Neural progenitor cell (in vitro differentiated cells): ENCODE measurements around the gene IGLL5. TPM values are rescaled to one million over a fixed set of nuclear protein-coding genes. Genes with fewer than 3 reads are reported as not detected.

Experiments
- DNase-seq: peaks from one replicate; pipeline ENCODE4 v3.0.0-alpha.2; 2016; ENCODE audit warnings: low spot score
- H2AFZ ChIP-seq: fragments of 200-600 bp; sonication (generic); replicated peaks from 2 replicates; pipeline ENCODE4 v1.6.1; 2016; ENCODE audit warnings: antibody characterized with exemption
- H3F3A ChIP-seq: fragments of 200-600 bp; sonication (generic); 2 replicates; pipeline ENCODE4 v1.6.1; 2016; ENCODE audit warnings: antibody characterized with exemption, low read depth
- H3K27ac ChIP-seq: fragments of 200-600 bp; sonication (generic); 2 replicates; pipeline ENCODE4 v1.5.1; 2016; ENCODE audit warnings: mild to moderate bottlenecking
- H3K27me3 ChIP-seq: fragments of 200-600 bp; sonication (generic); 2 replicates; pipeline ENCODE4 v1.6.1; 2016; ENCODE audit warnings: mild to moderate bottlenecking, moderate library complexity
- H3K36me3 ChIP-seq: fragments of 200-600 bp; sonication (generic); 2 replicates; pipeline ENCODE4 v1.5.1; 2016
- H3K4me1 ChIP-seq: fragments of 200-600 bp; sonication (generic); 2 replicates; pipeline ENCODE4 v1.6.1; 2016; ENCODE audit warnings: mixed run types
- H3K4me2 ChIP-seq: fragments of 200-600 bp; sonication (generic); 2 replicates; pipeline ENCODE4 v1.6.1; 2016
- H3K4me3 ChIP-seq: fragments of 200-600 bp; sonication (generic); 2 replicates; pipeline ENCODE4 v1.5.1; 2016
- H3K79me2 ChIP-seq: fragments of 200-600 bp; sonication (generic); 2 replicates; pipeline ENCODE4 v1.6.1; 2016; ENCODE audit warnings: low read depth
- H3K9ac ChIP-seq: fragments of 200-600 bp; sonication (generic); 2 replicates; pipeline ENCODE4 v1.6.1; 2016
- H3K9me3 ChIP-seq: fragments of 200-600 bp; sonication (generic); 2 replicates; pipeline ENCODE4 v1.5.1; 2016; ENCODE audit warnings: low read depth
- H4K20me1 ChIP-seq: fragments of 200-600 bp; sonication (generic); 2 replicates; pipeline ENCODE4 v1.6.1; 2016; ENCODE audit warnings: low read depth
- H3K27ac Mint-ChIP-seq: 3 replicates; pipeline ENCODE4 v1.8.0; 2021; ENCODE audit warnings: mixed read lengths
- H3K27me3 Mint-ChIP-seq: 2 replicates; pipeline ENCODE4 v1.8.0; 2022; ENCODE audit warnings: low read depth, mild to moderate bottlenecking, inconsistent platforms, moderate library complexity, mixed read lengths; ENCODE audit not compliant: insufficient read depth
- H3K36me3 Mint-ChIP-seq: 3 replicates; pipeline ENCODE4 v1.8.0; 2021; ENCODE audit warnings: mixed read lengths
- H3K4me1 Mint-ChIP-seq: 3 replicates; pipeline ENCODE4 v1.8.0; 2021; ENCODE audit warnings: mixed read lengths
- H3K4me3 Mint-ChIP-seq: 3 replicates; pipeline ENCODE4 v1.8.0; 2021; ENCODE audit warnings: mild to moderate bottlenecking, moderate library complexity, mixed read lengths
- H3K9me3 Mint-ChIP-seq: 3 replicates; pipeline ENCODE4 v1.8.0; 2020; ENCODE audit warnings: mixed read lengths
- EZH2 ChIP-seq: fragments of 200-600 bp; sonication (generic); IDR thresholded peaks from 2 replicates; pipeline ENCODE4 v1.6.1; 2017; ENCODE audit warnings: antibody characterized with exemption, mild to moderate bottlenecking, moderate library complexity
- EZH2phosphoT487 ChIP-seq: fragments of 200-600 bp; sonication (generic); IDR thresholded peaks from 2 replicates; pipeline ENCODE4 v1.6.1; 2017; ENCODE audit warnings: antibody characterized with exemption
- total RNA-seq: library from RNA; depleted of rRNA; stranded (reverse); fragments of >200 nt; gene quantifications from 2 replicates; pipeline ENCODE4 v1.2.3, GENCODE V29; 2015; ENCODE audit warnings: low replicate concordance
- TF ChIP-seq, protein P1 (sequence below): fragments of 200-600 bp; sonication (generic); IDR thresholded peaks from 2 replicates; pipeline ENCODE4 v1.5.1; 2017; ENCODE audit warnings: antibody characterized with exemption, mild to moderate bottlenecking

The IGLL5 gene
- total RNA-seq, 1 donor from 2014 or later, result not detected

DNA sequence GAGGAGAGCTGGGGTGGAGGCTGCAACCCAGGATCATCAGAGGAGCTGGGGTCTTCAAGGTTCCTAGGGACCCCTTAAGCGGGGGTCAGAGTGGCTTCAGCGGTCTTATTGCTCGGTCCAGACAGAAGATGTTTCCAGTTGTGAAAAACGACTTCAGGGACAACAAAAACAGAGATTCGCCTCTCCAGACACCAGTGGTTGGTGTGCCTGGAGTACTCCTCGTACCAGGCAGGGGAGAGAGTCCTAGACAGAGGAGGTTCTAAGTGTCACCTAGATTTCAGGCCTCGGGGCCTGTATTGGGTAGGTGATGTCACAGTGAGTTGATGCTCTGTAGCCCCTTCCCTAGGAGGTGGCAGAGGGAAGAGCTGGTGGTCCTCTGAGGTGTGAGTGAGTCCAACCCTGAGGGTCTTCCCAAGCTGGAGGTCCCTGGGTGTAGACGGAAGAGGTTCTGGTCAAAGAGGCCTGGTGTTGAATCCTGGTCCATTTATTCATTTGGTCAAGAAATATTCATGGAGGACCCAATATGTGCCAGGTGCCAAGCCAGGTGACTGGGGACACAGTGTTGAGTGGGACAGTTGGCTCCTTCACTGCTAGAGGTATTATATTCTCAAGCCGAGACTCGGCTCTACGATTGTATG, 4.4 kb upstream of the IGLL5 start:
- H3K9me3 ChIP-seq, result no peaks in the 10 kb centered on the region
- H3K4me2 ChIP-seq, result no peak overlapping the region
- no peaks in the 10 kb centered on the region for H3F3A ChIP-seq
- Mint-ChIP-seq H3K4me3 (no peak overlapping the region), H3K36me3 (no peaks in the 10 kb centered on the region), H3K27me3 (peaks cover 12% of the 10 kb centered on the region), H3K27ac (no peak overlapping the region), H3K9me3 (no peaks in the 10 kb centered on the region), H3K4me1 (no peaks in the 10 kb centered on the region)
- no peak overlapping the region for H3K27ac ChIP-seq
- no peaks in the 10 kb centered on the region for H3K36me3 ChIP-seq
- peaks cover 85% of the 10 kb centered on the region for H3K27me3 ChIP-seq
- no peak overlapping the region for H2AFZ ChIP-seq
- no peak overlapping the region for H3K9ac ChIP-seq
- H4K20me1 ChIP-seq, result no peaks in the 10 kb centered on the region
- no peaks in the 10 kb centered on the region for H3K79me2 ChIP-seq
- H3K4me3 ChIP-seq, result no peak overlapping the region
- DNase-seq, result no peak
- no peak for TF ChIP-seq EZH2
- no peak for TF ChIP-seq EZH2phosphoT487
- TF ChIP-seq, protein P1, sequence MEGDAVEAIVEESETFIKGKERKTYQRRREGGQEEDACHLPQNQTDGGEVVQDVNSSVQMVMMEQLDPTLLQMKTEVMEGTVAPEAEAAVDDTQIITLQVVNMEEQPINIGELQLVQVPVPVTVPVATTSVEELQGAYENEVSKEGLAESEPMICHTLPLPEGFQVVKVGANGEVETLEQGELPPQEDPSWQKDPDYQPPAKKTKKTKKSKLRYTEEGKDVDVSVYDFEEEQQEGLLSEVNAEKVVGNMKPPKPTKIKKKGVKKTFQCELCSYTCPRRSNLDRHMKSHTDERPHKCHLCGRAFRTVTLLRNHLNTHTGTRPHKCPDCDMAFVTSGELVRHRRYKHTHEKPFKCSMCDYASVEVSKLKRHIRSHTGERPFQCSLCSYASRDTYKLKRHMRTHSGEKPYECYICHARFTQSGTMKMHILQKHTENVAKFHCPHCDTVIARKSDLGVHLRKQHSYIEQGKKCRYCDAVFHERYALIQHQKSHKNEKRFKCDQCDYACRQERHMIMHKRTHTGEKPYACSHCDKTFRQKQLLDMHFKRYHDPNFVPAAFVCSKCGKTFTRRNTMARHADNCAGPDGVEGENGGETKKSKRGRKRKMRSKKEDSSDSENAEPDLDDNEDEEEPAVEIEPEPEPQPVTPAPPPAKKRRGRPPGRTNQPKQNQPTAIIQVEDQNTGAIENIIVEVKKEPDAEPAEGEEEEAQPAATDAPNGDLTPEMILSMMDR, result no peak
- H3K4me1 ChIP-seq, result no peaks in the 10 kb centered on the region

DNA sequence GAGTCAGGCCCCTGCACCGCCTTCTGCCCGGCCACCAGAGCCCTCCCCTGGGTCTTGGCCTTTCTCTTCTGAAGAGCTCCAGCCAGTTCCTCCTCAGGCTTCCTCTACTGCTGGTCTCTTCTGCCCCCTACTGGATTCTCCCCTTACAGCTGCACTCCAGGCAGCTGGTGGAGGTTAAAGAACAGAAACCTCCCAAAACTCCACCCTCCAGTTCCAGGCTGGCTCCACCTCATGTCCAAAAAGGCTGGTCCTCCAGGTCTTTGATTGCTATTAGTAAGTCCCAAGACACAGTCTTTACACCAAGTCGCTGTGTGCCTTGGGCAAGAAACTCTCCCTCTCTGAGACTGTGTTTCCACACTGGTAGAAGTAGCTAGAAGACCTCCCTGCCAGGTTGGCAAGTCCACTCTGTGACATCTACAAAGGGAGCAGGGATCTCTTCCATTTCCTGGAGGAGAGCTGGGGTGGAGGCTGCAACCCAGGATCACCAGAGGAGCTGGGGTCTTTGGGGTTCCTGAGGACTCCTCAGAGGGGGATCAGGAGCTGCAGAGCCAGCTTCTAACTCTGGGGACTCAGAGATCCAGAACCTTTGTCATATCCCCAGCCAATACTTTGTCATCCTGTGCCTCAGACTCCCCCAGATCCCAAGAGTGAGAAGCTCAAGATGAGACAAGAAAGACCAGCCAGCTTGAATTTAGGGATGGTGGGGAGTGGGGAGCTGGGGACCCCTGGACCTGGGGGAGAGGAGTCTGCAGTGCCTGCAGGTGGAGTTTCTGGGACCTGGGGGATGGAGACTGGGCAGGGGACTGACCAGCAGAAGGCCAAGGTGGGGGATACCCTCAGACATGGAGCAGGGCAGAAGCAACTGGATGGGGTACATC, 3.4 kb upstream of the IGLL5 start:
- Histone ChIP-seq H3K9me3 (no peaks in the 10 kb centered on the region), H3K9ac (no peak overlapping the region), H3K36me3 (no peaks in the 10 kb centered on the region), H2AFZ (no peak overlapping the region), H3K4me2 (no peak overlapping the region), H3K4me1 (no peaks in the 10 kb centered on the region), H3K4me3 (no peak overlapping the region), H4K20me1 (no peaks in the 10 kb centered on the region), H3K27me3 (peaks cover 85% of the 10 kb centered on the region), H3K79me2 (no peaks in the 10 kb centered on the region), H3F3A (no peaks in the 10 kb centered on the region), H3K27ac (no peak overlapping the region)
- Mint-ChIP-seq H3K4me3 (no peak overlapping the region), H3K27me3 (peaks cover 14% of the 10 kb centered on the region), H3K36me3 (no peaks in the 10 kb centered on the region), H3K4me1 (no peaks in the 10 kb centered on the region), H3K27ac (no peak overlapping the region), H3K9me3 (no peaks in the 10 kb centered on the region)
- peak; percentile 86 for DNase-seq
- TF ChIP-seq, protein P1, result peak; percentile 83
- no peak for TF ChIP-seq EZH2phosphoT487
- TF ChIP-seq EZH2, result no peak

DNA sequence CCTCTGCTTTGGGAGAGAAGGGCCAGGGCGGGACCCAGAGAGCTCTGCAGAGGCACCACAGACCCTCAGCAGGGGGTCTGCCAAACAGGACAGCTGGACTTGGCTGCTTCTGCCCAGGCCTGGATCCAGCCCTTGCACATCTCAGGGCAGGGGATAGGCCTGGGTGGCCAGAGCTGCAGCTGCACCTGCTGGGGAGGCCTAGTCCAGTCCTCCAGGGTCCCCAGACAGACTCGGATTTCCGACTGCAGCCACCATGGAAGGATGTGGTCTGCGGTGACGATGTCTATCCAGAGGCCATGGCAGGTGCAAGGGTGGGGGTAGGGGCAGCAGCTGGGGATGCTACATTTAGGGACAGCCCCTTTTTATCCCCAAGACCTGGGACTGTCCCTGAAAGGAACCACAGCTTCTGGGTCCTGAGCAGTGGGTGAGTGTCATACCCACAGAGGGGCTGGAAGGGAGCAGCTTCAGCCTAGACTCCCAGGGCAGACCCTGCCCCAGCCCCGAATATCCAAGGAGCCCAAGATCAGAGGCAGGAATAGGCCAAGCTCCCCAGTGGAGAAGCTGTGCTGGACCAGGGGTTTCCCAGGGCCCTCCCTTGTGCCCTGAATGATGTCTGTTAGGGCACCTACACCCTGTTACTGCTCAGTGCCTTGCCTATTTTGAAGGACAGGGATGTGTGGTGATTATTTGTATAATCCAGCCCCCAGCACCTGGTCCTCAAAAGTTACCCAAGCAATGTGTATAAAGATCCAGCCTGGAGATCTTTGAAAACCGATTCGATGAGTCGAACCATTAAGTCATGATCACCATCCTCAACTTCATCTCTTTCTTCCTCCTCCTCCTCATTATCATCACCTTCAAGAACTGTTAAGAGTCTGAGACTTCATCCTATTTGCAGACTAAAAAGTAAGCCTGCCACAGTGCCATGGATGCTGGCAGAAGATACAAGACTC, 2.5 kb upstream of the IGLL5 start:
- no peak overlapping the region for H3K4me3 Mint-ChIP-seq
- H3K4me3 ChIP-seq, result no peak overlapping the region
- H3K36me3 Mint-ChIP-seq, result no peaks in the 10 kb centered on the region
- DNase-seq, result no peak
- H3K79me2 ChIP-seq, result no peaks in the 10 kb centered on the region
- H3K9ac ChIP-seq, result no peak overlapping the region
- no peaks in the 10 kb centered on the region for H3K36me3 ChIP-seq
- H2AFZ ChIP-seq, result no peak overlapping the region
- peaks cover 85% of the 10 kb centered on the region for H3K27me3 ChIP-seq
- no peak overlapping the region for H3K4me2 ChIP-seq
- H3K9me3 ChIP-seq, result no peaks in the 10 kb centered on the region
- H3F3A ChIP-seq, result no peaks in the 10 kb centered on the region
- no peaks in the 10 kb centered on the region for H4K20me1 ChIP-seq
- no peaks in the 10 kb centered on the region for H3K4me1 Mint-ChIP-seq
- no peaks in the 10 kb centered on the region for H3K9me3 Mint-ChIP-seq
- no peak overlapping the region for H3K27ac Mint-ChIP-seq
- no peaks in the 10 kb centered on the region for H3K4me1 ChIP-seq
- H3K27me3 Mint-ChIP-seq, result peaks cover 9% of the 10 kb centered on the region
- no peak overlapping the region for H3K27ac ChIP-seq
- TF ChIP-seq EZH2phosphoT487 (no peak), EZH2 (no peak)
- TF ChIP-seq, protein P1, result no peak
